ENCODE results near the gene SGCE.

DNA sequence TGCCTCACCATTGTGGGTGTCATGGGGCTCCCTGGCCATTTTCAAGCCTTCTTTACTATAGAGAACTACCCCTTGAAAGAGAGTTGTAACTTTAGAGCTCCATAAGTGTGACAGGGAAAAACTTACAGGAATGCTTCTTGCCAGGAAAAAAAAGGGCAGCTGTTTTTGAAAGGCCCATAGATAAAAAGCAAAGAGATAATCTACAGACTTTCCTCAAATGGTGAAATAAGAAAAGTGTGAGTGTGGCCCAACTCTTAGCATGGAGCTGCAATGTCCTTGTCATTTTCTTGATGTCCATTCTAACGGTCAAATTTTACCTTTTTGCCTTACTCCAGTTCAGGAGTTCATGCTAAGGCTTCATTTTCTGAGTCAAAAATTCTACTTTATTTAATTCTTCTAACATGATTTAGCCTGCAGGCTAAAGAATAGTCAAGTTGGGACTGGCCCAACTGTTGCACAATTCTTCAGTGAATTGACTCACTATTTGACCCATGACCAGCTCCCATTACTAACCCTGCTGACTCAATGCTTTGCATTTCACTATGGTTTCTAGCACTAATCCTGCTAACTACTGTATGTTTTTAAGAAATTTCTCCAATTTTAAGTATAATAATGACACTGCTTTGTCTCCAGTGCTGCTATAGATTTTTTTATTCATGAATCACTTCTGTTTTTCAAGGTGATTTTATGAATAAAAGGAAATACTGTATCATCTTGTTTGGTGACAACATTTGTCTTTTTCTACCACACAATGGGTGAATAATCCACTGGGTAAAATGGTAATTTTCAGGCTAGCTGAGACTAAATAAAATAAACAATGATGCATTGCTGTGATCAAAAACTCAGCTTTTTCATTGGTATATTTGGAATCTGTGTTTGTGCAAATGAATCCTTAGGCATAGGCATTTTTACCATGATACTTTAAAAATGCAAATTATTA is 41.4 kb upstream of the SGCE start:
- TF ChIP-seq, protein P1, sequence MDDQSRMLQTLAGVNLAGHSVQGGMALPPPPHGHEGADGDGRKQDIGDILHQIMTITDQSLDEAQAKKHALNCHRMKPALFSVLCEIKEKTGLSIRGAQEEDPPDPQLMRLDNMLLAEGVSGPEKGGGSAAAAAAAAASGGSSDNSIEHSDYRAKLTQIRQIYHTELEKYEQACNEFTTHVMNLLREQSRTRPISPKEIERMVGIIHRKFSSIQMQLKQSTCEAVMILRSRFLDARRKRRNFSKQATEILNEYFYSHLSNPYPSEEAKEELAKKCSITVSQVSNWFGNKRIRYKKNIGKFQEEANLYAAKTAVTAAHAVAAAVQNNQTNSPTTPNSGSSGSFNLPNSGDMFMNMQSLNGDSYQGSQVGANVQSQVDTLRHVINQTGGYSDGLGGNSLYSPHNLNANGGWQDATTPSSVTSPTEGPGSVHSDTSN (CRISPR knock-in tag; IDR thresholded peaks at IDR 0.05) = no peak
- TF ChIP-seq, protein P2, sequence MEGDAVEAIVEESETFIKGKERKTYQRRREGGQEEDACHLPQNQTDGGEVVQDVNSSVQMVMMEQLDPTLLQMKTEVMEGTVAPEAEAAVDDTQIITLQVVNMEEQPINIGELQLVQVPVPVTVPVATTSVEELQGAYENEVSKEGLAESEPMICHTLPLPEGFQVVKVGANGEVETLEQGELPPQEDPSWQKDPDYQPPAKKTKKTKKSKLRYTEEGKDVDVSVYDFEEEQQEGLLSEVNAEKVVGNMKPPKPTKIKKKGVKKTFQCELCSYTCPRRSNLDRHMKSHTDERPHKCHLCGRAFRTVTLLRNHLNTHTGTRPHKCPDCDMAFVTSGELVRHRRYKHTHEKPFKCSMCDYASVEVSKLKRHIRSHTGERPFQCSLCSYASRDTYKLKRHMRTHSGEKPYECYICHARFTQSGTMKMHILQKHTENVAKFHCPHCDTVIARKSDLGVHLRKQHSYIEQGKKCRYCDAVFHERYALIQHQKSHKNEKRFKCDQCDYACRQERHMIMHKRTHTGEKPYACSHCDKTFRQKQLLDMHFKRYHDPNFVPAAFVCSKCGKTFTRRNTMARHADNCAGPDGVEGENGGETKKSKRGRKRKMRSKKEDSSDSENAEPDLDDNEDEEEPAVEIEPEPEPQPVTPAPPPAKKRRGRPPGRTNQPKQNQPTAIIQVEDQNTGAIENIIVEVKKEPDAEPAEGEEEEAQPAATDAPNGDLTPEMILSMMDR (tag by site-specific recombination; IDR thresholded peaks at IDR 0.05) = no peak
- TF ChIP-seq ZNF175 (tag by site-specific recombination; IDR thresholded peaks at IDR 0.05) (no peak), ZNF366 (tag by site-specific recombination; conservative IDR thresholded peaks at IDR 0.05) (no peak), ZBTB1 (tag by site-specific recombination; IDR thresholded peaks at IDR 0.05) (no peak), KLF16 (tag by site-specific recombination; IDR thresholded peaks at IDR 0.05) (no peak), ZNF155 (tag by site-specific recombination; IDR thresholded peaks at IDR 0.05) (no peak), ZNF350 (tag by site-specific recombination; IDR thresholded peaks at IDR 0.05) (no peak), SP2 (tag by site-specific recombination; IDR thresholded peaks at IDR 0.05) (no peak), ZNF433 (tag by site-specific recombination; IDR thresholded peaks at IDR 0.05; ENCODE audit: low read depth) (no peak), ZNF140 (tag by site-specific recombination; IDR thresholded peaks at IDR 0.05) (no peak), KLF9 (tag by site-specific recombination; IDR thresholded peaks at IDR 0.05; ENCODE audit: low read depth) (no peak), ZNF174 (tag by site-specific recombination; IDR thresholded peaks at IDR 0.05) (no peak)
- TF ChIP-seq, protein P3, sequence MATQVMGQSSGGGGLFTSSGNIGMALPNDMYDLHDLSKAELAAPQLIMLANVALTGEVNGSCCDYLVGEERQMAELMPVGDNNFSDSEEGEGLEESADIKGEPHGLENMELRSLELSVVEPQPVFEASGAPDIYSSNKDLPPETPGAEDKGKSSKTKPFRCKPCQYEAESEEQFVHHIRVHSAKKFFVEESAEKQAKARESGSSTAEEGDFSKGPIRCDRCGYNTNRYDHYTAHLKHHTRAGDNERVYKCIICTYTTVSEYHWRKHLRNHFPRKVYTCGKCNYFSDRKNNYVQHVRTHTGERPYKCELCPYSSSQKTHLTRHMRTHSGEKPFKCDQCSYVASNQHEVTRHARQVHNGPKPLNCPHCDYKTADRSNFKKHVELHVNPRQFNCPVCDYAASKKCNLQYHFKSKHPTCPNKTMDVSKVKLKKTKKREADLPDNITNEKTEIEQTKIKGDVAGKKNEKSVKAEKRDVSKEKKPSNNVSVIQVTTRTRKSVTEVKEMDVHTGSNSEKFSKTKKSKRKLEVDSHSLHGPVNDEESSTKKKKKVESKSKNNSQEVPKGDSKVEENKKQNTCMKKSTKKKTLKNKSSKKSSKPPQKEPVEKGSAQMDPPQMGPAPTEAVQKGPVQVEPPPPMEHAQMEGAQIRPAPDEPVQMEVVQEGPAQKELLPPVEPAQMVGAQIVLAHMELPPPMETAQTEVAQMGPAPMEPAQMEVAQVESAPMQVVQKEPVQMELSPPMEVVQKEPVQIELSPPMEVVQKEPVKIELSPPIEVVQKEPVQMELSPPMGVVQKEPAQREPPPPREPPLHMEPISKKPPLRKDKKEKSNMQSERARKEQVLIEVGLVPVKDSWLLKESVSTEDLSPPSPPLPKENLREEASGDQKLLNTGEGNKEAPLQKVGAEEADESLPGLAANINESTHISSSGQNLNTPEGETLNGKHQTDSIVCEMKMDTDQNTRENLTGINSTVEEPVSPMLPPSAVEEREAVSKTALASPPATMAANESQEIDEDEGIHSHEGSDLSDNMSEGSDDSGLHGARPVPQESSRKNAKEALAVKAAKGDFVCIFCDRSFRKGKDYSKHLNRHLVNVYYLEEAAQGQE (tag by site-specific recombination; IDR thresholded peaks at IDR 0.05) = no peak

All from HEK293 (cell line).